K562 (cell line): ENCODE measurements around the gene OR4D6. TPM values are rescaled to one million over a fixed set of nuclear protein-coding genes. Genes with fewer than 3 reads are reported as not detected.

ENCODE experiments used
- ATAC-seq: fragments of 200-7000 bp; cut with Tn5 transposase; 3 replicates; pipeline ENCODE4 v1.9.1; 2020; ENCODE audit warnings: moderate library complexity
- BruUV-seq: library from RNA; stranded (reverse); fragments of 400-500 nt; replicated peaks from 2 replicates; lab custom pipeline; 2021; lab: Mats Ljungman, UMichigan
- CTCF ChIA-PET: fragments of 300-600 bp; formaldehyde crosslinking; extraction: SDS; loops from one replicate; lab custom pipeline; 2021; ENCODE audit warnings: low intra/inter-chr PET ratio; lab: Yijun Ruan, JAX
- POLR2A ChIA-PET: fragments of 300-600, 350-650 bp; sonication (Branson Sonifier 250); formaldehyde crosslinking; extraction: SDS; loops from one replicate; lab custom pipeline; 2021; ENCODE audit warnings: antibody characterized with exemption, inconsistent platforms; lab: Yijun Ruan, JAX
- DNase-seq, 4 experiments: peaks; one replicate each; pipeline versions ENCODE4 v3.0.0 to v3.0.0-alpha.2; 2011 to 2018; ENCODE audit warnings: low spot score in 3 of 4, mixed read lengths in 3 of 4; ENCODE audit errors: extremely low read depth in 1 of 4
- FAIRE-seq: peaks from 2 replicates; lab custom pipeline; 2011; peaks lifted over from hg19 to GRCh38; lab: Jason Lieb, UNC
- H2AFZ ChIP-seq: 2 replicates; pipeline ENCODE4 v1.6.0; 2011; ENCODE audit warnings: low read depth, low read length, control low read depth, inconsistent platforms
- H3K27ac ChIP-seq: fragments of 200-600 bp; 3 replicates; pipeline ENCODE4 v1.8.0; 2011; ENCODE audit warnings: low read depth, mild to moderate bottlenecking, control low read depth, inconsistent platforms, low read length, moderate library complexity, mixed read lengths; ENCODE audit errors: extremely low read depth
- H3K27me3 ChIP-seq, 2 experiments: fragments of 300-600 bp in 1 of 2; 2 replicates in 1 of 2; 3 replicates in 1 of 2; pipeline versions ENCODE4 v1.6.0 to v1.8.0; 2011; ENCODE audit warnings: inconsistent platforms in 2 of 2, low read length in 2 of 2, mild to moderate bottlenecking in 1 of 2, mixed read lengths in 1 of 2, moderate library complexity in 1 of 2; ENCODE audit not compliant: control insufficient read depth in 2 of 2, insufficient read depth in 2 of 2
- H3K36me3 ChIP-seq: fragments of 300-600 bp; 3 replicates; pipeline ENCODE4 v1.8.0; 2011; ENCODE audit warnings: mild to moderate bottlenecking, low read length, inconsistent platforms; ENCODE audit not compliant: control insufficient read depth, insufficient read depth
- H3K4me1 ChIP-seq, 2 experiments: fragments of 200-600 bp in 1 of 2; replicated peaks in 1 of 2; 2 replicates in 1 of 2; 3 replicates in 1 of 2; pipeline versions ENCODE4 v1.5.1 to v1.8.0; 2011; ENCODE audit warnings: inconsistent platforms in 2 of 2, low read length in 2 of 2, mild to moderate bottlenecking in 1 of 2, mixed read lengths in 1 of 2, moderate library complexity in 1 of 2; ENCODE audit not compliant: control insufficient read depth in 2 of 2, insufficient read depth in 2 of 2
- H3K4me2 ChIP-seq: 2 replicates; pipeline ENCODE4 v1.6.1; 2011; ENCODE audit warnings: low read length, control low read depth, inconsistent platforms, mixed read lengths; ENCODE audit not compliant: insufficient read depth
- H3K4me3 ChIP-seq: fragments of 200-600 bp; sonication (generic), shearing (Covaris generic); 2 replicates; pipeline ENCODE4 v1.5.1; 2016; ENCODE audit warnings: control low read depth, inconsistent platforms
- H3K79me2 ChIP-seq: fragments of 200-600 bp; 3 replicates; pipeline ENCODE4 v1.8.0; 2011; ENCODE audit warnings: low read length, inconsistent platforms; ENCODE audit not compliant: control insufficient read depth, insufficient read depth
- H3K9ac ChIP-seq, 2 experiments: 2 replicates each; pipeline versions ENCODE4 v1.6.0 to v1.6.1; 2011; ENCODE audit warnings: low read depth in 2 of 2, low read length in 2 of 2, control low read depth in 1 of 2, inconsistent platforms in 1 of 2, mild to moderate bottlenecking in 1 of 2, mixed read lengths in 1 of 2; ENCODE audit not compliant: insufficient read depth in 1 of 2
- H3K9me1 ChIP-seq: one replicate; pipeline ENCODE4 v1.6.0; 2011; ENCODE audit warnings: inconsistent platforms, mild to moderate bottlenecking, low read length, moderate library complexity; ENCODE audit not compliant: control insufficient read depth, insufficient read depth
- H3K9me3 ChIP-seq: replicated peaks from 2 replicates; pipeline ENCODE4 v1.5.1; 2011; ENCODE audit warnings: low read depth, low read length, inconsistent platforms; ENCODE audit not compliant: control insufficient read depth, insufficient read depth
- H4K20me1 ChIP-seq: replicated peaks from 2 replicates; pipeline ENCODE4 v1.6.1; 2011; ENCODE audit warnings: low read length, inconsistent platforms, mixed read lengths; ENCODE audit not compliant: control insufficient read depth, insufficient read depth
- ETV1 ChIP-seq: fragments of 450-650 bp; conservative IDR thresholded peaks from 2 replicates; pipeline ENCODE4 v1.6.1; 2016; ENCODE audit warnings: missing genetic modification characterization, control low read depth, low read depth, missing compliant biosample characterization
- GTF3C2 ChIP-seq: IDR thresholded peaks from 3 replicates; pipeline ENCODE4 v1.6.1; 2011; ENCODE audit warnings: borderline replicate concordance, mild to moderate bottlenecking, moderate library complexity; ENCODE audit not compliant: insufficient read length; ENCODE audit errors: extremely low read depth
- TOE1 ChIP-seq, 2 experiments: fragments of 450-650 bp in 1 of 2; sonication (generic) in 1 of 2; formaldehyde crosslinking in 1 of 2; IDR thresholded peaks; 2 replicates each; pipeline versions ENCODE4 v1.7.1 to v1.8.0; 2016 to 2022; ENCODE audit warnings: borderline replicate concordance in 2 of 2, mild to moderate bottlenecking in 2 of 2, antibody characterized with exemption in 1 of 2, inconsistent platforms in 1 of 2, low read depth in 1 of 2, missing genetic modification reagents in 1 of 2, moderate library complexity in 1 of 2
- ZFP30 ChIP-seq: fragments of 250-450 bp; sonication (Bioruptor Pico); IDR thresholded peaks from 2 replicates; pipeline ENCODE4 v1.8.0; 2022; ENCODE audit warnings: moderate library complexity, mild to moderate bottlenecking, inconsistent platforms, borderline replicate concordance
- ZNF316 ChIP-seq: fragments of 450-650 bp; IDR thresholded peaks from 2 replicates; pipeline ENCODE4 v1.6.1; 2016
- ZSCAN32 ChIP-seq: fragments of 450-650 bp; formaldehyde crosslinking; IDR thresholded peaks from 2 replicates; pipeline ENCODE4 v1.4.0; 2020; ENCODE audit warnings: mild to moderate bottlenecking, moderate library complexity
- WGBS: fragments of 100-300 bp; shearing (Covaris generic); methylation state at CpG from one replicate; pipeline ENCODE4 v1.1.6; 2016; ENCODE audit warnings: low coverage, mixed read lengths; ENCODE audit not compliant: insufficient coverage; ENCODE audit errors: missing lambda C conversion rate; 5-methylcytosine and 5-hydroxymethylcytosine counted together
- in situ Hi-C: fragments of 300-500 bp; cut with MboI; formaldehyde crosslinking; loops from 4 replicates; pipeline ENCODE4 v1.15.0; 2018; ENCODE audit warnings: inconsistent platforms, mixed read lengths
- intact Hi-C: fragments of 100-400 bp; cut with micrococcal nuclease; formaldehyde crosslinking; loops from 2 replicates; pipeline ENCODE4 v1.14.2; 2022
- polyA plus RNA-seq, 8 experiments: library from polyadenylated mRNA; depleted of rRNA in 4 of 8; stranded (reverse) in 5 of 8; unstranded in 3 of 8; fragments of >200 nt; fragmentation: Nextera tagmentation in 2 of 8; fragmentation: Illumina TruSeq in 1 of 8; extraction: Ambion mirVana in 2 of 8; extraction: Trizol in 1 of 8; gene quantifications; 2 replicates each; pipeline versions ENCODE4 v1.2.1 to v1.2.3, GENCODE V29; 2011 to 2014; ENCODE audit warnings: inconsistent platforms in 1 of 8, missing spikeins in 1 of 8
- total RNA-seq, 7 experiments: library from RNA; depleted of rRNA in 6 of 7; stranded (reverse); fragments of >200 nt in 6 of 7; fragmentation: Illumina TruSeq in 2 of 7; extraction: Trizol in 2 of 7; gene quantifications; 2 replicates each; pipeline versions ENCODE4 v1.2.1 to v1.2.3, GENCODE V29; 2011 to 2021; ENCODE audit warnings: low replicate concordance in 1 of 7

OR4D6 gene
- total and polyA plus RNA-seq, 9 of the 15 experiments (the other 6 are each of a cell fraction or from before 2014, with no cell fraction given), result not detected

GRCh38 chr11:59463190-59463641, 6.5 kb downstream of the OR4D6 start:
- ChIA-PET CTCF (interaction anchor here (0.6 kb wide), 1 partner anchor 206 kb away, joined by 3 read pairs; no protein-coding TSS in a partner anchor), POLR2A (no interaction called here)
- DNase-seq (no peak), FAIRE-seq (no peak), ATAC-seq (peak; percentile 38; the same call in 1 of the 3 replicates)
- intact Hi-C loops (no loop called here), in situ Hi-C loops (no loop called here)
- Histone ChIP-seq H3K36me3 (no peaks in the 10 kb centered on the region), H3K9me3 (no peaks in the 10 kb centered on the region), H3K27me3 (peaks cover 0 to 7% of the 10 kb centered on the region in 2 experiments; a peak in 3 of 5 replicates), H3K9ac (no peak overlapping the region), H3K4me2 (no peak overlapping the region), H3K4me3 (no peak overlapping the region), H2AFZ (no peak overlapping the region), H3K4me1 (no peaks in the 10 kb centered on the region), H4K20me1 (no peaks in the 10 kb centered on the region), H3K79me2 (no peaks in the 10 kb centered on the region), H3K9me1 (no peaks in the 10 kb centered on the region), H3K27ac (no peak overlapping the region)
- no TSS peak for BruUV-seq
- WGBS, result 1% methylated on average over 5 of the region's 5 CpGs
- TF ChIP-seq ZNF316 (no peak), ZFP30 (CRISPR knock-in tag) (no peak), GTF3C2 (no peak), ZSCAN32 (CRISPR knock-in tag) (no peak), TOE1 (IDR thresholded peaks at IDR 0.05; ENCODE audit: borderline replicate concordance) (no peak), TOE1 (CRISPR knock-in tag; IDR thresholded peaks at IDR 0.05; ENCODE audit: borderline replicate concordance, low read depth) (no peak), ETV1 (tag) (no peak)
